K562 (cell line): Measurements from ENCODE around the gene SLC25A29. TPM values are rescaled to one million over a fixed set of nuclear protein-coding genes. Genes with fewer than 3 reads are reported as not detected.

Experiments used
- ELF2 ChIP-seq: fragments of 250-450 bp; sonication (Bioruptor Pico); IDR thresholded peaks from 2 replicates; pipeline ENCODE4 v1.5.0; 2021; ENCODE audit warnings: mild to moderate bottlenecking
- ESRRB ChIP-seq: fragments of 250-450 bp; sonication (Bioruptor Pico); IDR thresholded peaks from 2 replicates; pipeline ENCODE4 v1.5.0; 2020; ENCODE audit warnings: mild to moderate bottlenecking, moderate library complexity, borderline replicate concordance
- ETV1 ChIP-seq: fragments of 450-650 bp; conservative IDR thresholded peaks from 2 replicates; pipeline ENCODE4 v1.6.1; 2016; ENCODE audit warnings: missing genetic modification characterization, control low read depth, low read depth, missing compliant biosample characterization
- GABPB2 ChIP-seq: fragments of 250-450 bp; sonication (Bioruptor Pico); conservative IDR thresholded peaks from 2 replicates; pipeline ENCODE4 v1.5.1; 2021; ENCODE audit warnings: mild to moderate bottlenecking
- LCOR ChIP-seq: sonication (generic); formaldehyde crosslinking; IDR thresholded peaks from 2 replicates; pipeline ENCODE4 v1.8.0; 2022; ENCODE audit warnings: mild to moderate bottlenecking, missing genetic modification reagents
- NEUROD1 ChIP-seq: fragments of 150-350 bp; IDR thresholded peaks from 2 replicates; pipeline ENCODE4 v1.6.1; 2014; ENCODE audit warnings: borderline replicate concordance, low read length, low read depth; ENCODE audit not compliant: partially characterized antibody
- NFIX ChIP-seq: fragments of 250-450 bp; sonication (Bioruptor Pico); IDR thresholded peaks from 2 replicates; pipeline ENCODE4 v1.4.0; 2020; ENCODE audit warnings: low read depth, mild to moderate bottlenecking, moderate library complexity
- NR2F6 ChIP-seq: fragments of 450-650 bp; formaldehyde crosslinking; IDR thresholded peaks from 2 replicates; pipeline ENCODE4 v1.4.0; 2020; ENCODE audit warnings: mild to moderate bottlenecking
- PRPF4 ChIP-seq: fragments of 200-400 bp; formaldehyde crosslinking; IDR thresholded peaks from one replicate; pipeline ENCODE4 v1.6.1; 2017; ENCODE audit warnings: low read length, low read depth, mild to moderate bottlenecking; ENCODE audit not compliant: insufficient read depth, poor library complexity, severe bottlenecking
- PTRF ChIP-seq: fragments of 450-650 bp; IDR thresholded peaks from 2 replicates; pipeline ENCODE4 v1.6.1; 2016; ENCODE audit warnings: mild to moderate bottlenecking, missing genetic modification characterization, missing compliant biosample characterization
- TFE3 ChIP-seq: fragments of 450-650 bp; formaldehyde crosslinking; IDR thresholded peaks from 2 replicates; pipeline ENCODE4 v1.4.0; 2020; ENCODE audit warnings: mild to moderate bottlenecking, mixed read lengths
- ZNF140 ChIP-seq: fragments of 250-450 bp; sonication (Bioruptor Pico); IDR thresholded peaks from 2 replicates; pipeline ENCODE4 v1.8.0; 2021; ENCODE audit warnings: moderate library complexity, mild to moderate bottlenecking, inconsistent platforms
- ZNF212 ChIP-seq: fragments of 450-650 bp; formaldehyde crosslinking; IDR thresholded peaks from 2 replicates; pipeline ENCODE4 v1.4.0; 2020; ENCODE audit warnings: mild to moderate bottlenecking
- ZNF639 ChIP-seq, 2 experiments: fragments of 200-800 bp in 1 of 2; sonication (Bioruptor generic) in 1 of 2; sonication (generic) in 1 of 2; formaldehyde crosslinking in 1 of 2; IDR thresholded peaks in 1 of 2; conservative IDR thresholded peaks in 1 of 2; 2 replicates each; pipeline versions ENCODE4 v1.5.0 to v1.6.1; 2016 to 2020; ENCODE audit warnings: missing compliant biosample characterization in 1 of 2, missing genetic modification characterization in 1 of 2, missing genetic modification reagents in 1 of 2
- ZNF655 ChIP-seq: fragments of 250-450 bp; sonication (Bioruptor Pico); IDR thresholded peaks from 2 replicates; pipeline ENCODE4 v1.5.0; 2021
- ZNF785 ChIP-seq: fragments of 250-450 bp; sonication (Bioruptor Pico); IDR thresholded peaks from 2 replicates; pipeline ENCODE4 v1.4.0; 2020; ENCODE audit warnings: mild to moderate bottlenecking
- ZNF79 ChIP-seq: fragments of 250-450 bp; sonication (Bioruptor Pico); IDR thresholded peaks from 2 replicates; pipeline ENCODE4 v1.4.0; 2020; ENCODE audit warnings: low read depth, mild to moderate bottlenecking, moderate library complexity
- ZSCAN29 ChIP-seq: fragments of 450-650 bp; IDR thresholded peaks from 2 replicates; pipeline ENCODE4 v1.6.1; 2017
- polyA plus RNA-seq, 8 experiments: library from polyadenylated mRNA; depleted of rRNA in 4 of 8; stranded (reverse) in 5 of 8; unstranded in 3 of 8; fragments of >200 nt; fragmentation: Nextera tagmentation in 2 of 8; fragmentation: Illumina TruSeq in 1 of 8; extraction: Ambion mirVana in 2 of 8; extraction: Trizol in 1 of 8; gene quantifications; 2 replicates each; pipeline versions ENCODE4 v1.2.1 to v1.2.3, GENCODE V29; 2011 to 2014; ENCODE audit warnings: inconsistent platforms in 1 of 8, missing spikeins in 1 of 8
- total RNA-seq, 7 experiments: library from RNA; depleted of rRNA in 6 of 7; stranded (reverse); fragments of >200 nt in 6 of 7; fragmentation: Illumina TruSeq in 2 of 7; extraction: Trizol in 2 of 7; gene quantifications; 2 replicates each; pipeline versions ENCODE4 v1.2.1 to v1.2.3, GENCODE V29; 2011 to 2021; ENCODE audit warnings: low replicate concordance in 1 of 7
- TF ChIP-seq, protein P1 (sequence below): sonication (generic); formaldehyde crosslinking; IDR thresholded peaks from 2 replicates; pipeline ENCODE4 v1.8.1; 2023; ENCODE audit warnings: mild to moderate bottlenecking, missing genetic modification reagents

The SLC25A29 gene
- total and polyA plus RNA-seq, 9 of the 15 experiments (the other 6 are each of a cell fraction or from before 2014, with no cell fraction given): 0.07 to 17.5 (median 4.8) TPM

DNA sequence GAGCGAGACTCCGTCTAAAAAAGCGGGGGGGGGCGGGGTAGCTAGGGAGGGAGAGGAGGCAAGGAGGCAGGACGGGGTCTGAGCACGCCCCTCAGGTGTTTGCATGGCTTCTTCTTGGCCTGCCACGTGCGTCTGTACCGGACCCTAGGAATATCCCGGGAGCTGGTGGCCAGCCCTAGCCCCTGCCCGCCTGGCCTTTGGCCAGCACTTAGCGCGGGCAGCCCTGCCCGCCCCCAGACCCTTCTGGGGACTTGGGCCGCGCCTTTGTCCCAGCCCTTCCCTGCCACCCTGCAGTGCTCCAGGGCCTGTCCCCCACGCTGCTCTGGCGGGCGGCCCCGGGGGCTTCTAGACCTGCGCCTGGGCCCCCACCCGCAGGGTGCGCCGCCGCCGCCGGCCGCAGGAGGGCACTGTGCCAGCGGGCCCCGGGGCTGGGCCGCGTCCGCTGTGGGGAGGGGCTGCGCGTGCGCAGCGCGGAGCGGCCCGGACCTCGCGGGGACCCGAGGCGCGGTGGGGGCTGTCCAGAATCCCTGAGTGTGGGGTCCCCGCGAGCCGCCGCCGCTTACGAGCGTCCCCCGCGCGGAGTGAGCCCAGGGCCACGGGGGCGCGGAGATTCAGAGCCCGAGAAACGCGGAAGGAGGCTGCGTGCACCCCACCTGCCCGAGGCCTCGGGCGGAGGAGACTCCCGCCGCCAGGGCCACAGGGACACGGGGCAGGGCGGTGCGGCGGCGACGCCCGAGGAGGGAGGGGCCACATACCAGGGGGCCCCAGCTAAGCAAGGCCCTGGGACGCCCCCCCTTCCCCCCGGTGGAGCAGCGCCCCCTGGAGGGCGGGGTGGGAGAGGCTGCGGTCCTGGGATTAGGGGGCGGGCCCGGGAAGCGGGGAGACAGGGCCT, 21.0 kb downstream of the SLC25A29 start (continued):
- TF ChIP-seq ZNF655 (no peak), NR2F6 (no peak), ESRRB (CRISPR knock-in tag) (no peak), ZNF140 (CRISPR knock-in tag) (no peak), ZNF79 (CRISPR knock-in tag) (no peak), LCOR (CRISPR knock-in tag) (no peak), ETV1 (no peak), ELF2 (CRISPR knock-in tag) (no peak), ZNF212 (CRISPR knock-in tag) (no peak), ZSCAN29 (no peak), NEUROD1 (no peak), NFIX (CRISPR knock-in tag) (no peak), PTRF (tag) (no peak), PRPF4 (no peak), ZNF639 (CRISPR knock-in tag; conservative IDR thresholded peaks at IDR 0.05 in 1 of 2, IDR thresholded peaks at IDR 0.05 in 1 of 2) (peak in 1 of 2 experiments; percentile 77; a peak in 2 of 4 replicates), ZNF785 (CRISPR knock-in tag) (no peak), GABPB2 (CRISPR knock-in tag) (no peak), TFE3 (no peak)
- TF ChIP-seq, protein P1, sequence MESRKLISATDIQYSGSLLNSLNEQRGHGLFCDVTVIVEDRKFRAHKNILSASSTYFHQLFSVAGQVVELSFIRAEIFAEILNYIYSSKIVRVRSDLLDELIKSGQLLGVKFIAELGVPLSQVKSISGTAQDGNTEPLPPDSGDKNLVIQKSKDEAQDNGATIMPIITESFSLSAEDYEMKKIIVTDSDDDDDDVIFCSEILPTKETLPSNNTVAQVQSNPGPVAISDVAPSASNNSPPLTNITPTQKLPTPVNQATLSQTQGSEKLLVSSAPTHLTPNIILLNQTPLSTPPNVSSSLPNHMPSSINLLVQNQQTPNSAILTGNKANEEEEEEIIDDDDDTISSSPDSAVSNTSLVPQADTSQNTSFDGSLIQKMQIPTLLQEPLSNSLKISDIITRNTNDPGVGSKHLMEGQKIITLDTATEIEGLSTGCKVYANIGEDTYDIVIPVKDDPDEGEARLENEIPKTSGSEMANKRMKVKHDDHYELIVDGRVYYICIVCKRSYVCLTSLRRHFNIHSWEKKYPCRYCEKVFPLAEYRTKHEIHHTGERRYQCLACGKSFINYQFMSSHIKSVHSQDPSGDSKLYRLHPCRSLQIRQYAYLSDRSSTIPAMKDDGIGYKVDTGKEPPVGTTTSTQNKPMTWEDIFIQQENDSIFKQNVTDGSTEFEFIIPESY (CRISPR knock-in tag): peak; percentile 7; the same call in 1 of the 2 replicates
